Peyer's patch (tissue), 4 donors: ENCODE measurements around the gene AGBL4.

ENCODE experiments used
- CTCF ChIP-seq, 6 experiments: fragments of 450-650 bp in 4 of 6; fragments of 200-600 bp in 2 of 6; sonication (generic) in 1 of 6; IDR thresholded peaks; one replicate each; pipeline ENCODE4 v1.5.1; 2017 to 2019; ENCODE audit warnings: antibody characterized with exemption in 6 of 6, mild to moderate bottlenecking in 3 of 6, moderate library complexity in 1 of 6
- POLR2A ChIP-seq, 2 donors: fragments of 450-650 bp; IDR thresholded peaks; one replicate each; pipeline ENCODE4 v1.5.1; 2017; ENCODE audit warnings: antibody characterized with exemption in 2 of 2, mild to moderate bottlenecking in 2 of 2, moderate library complexity in 2 of 2

- TF ChIP-seq CTCF (IDR thresholded peaks at IDR 0.05) (no peak), POLR2A (IDR thresholded peaks at IDR 0.05) (no peak)
These were observed 1414.9 kb downstream of the AGBL4 start for GRCh38 chr1:48608882-48609281.
